CD4-positive, alpha-beta T cell treated with Interleukin-12 subunit alpha and Interleukin-12 subunit beta, for 1 hour (primary cell): ENCODE results near the gene MRM1.

Source experiments
- DNase-seq: peaks from one replicate; pipeline ENCODE4 v3.0.0-alpha.2; 2020

The MRM1 gene

GRCh38 chr17:36632916-36633771 is 31.8 kb downstream of the MRM1 start:
- DNase-seq = no peak

GRCh38 chr17:36640346-36640745 is 39.0 kb downstream of the MRM1 start:
- no peak for DNase-seq

- DNase-seq = no peak
These were observed 39.5 kb downstream of the MRM1 start for GRCh38 chr17:36640836-36641235.

GRCh38 chr17:36641331-36641876 is 40.0 kb downstream of the MRM1 start:
- DNase-seq = no peak

- no peak for DNase-seq
These were observed 40.8 kb downstream of the MRM1 start for GRCh38 chr17:36641877-36642845.

GRCh38 chr17:36643086-36643685 is 41.8 kb downstream of the MRM1 start:
- no peak for DNase-seq

GRCh38 chr17:36645422-36645821 is 44.0 kb downstream of the MRM1 start:
- DNase-seq = no peak

- no peak for DNase-seq
These were observed 46.3 kb downstream of the MRM1 start for GRCh38 chr17:36647636-36648035.

- no peak for DNase-seq
These were observed 48.9 kb downstream of the MRM1 start for GRCh38 chr17:36650096-36650775.

GRCh38 chr17:36653374-36653773 is 52.0 kb downstream of the MRM1 start:
- DNase-seq = no peak

- no peak for DNase-seq
These were observed 52.5 kb downstream of the MRM1 start for GRCh38 chr17:36653856-36654255.

GRCh38 chr17:36655726-36656125 is 54.3 kb downstream of the MRM1 start:
- no peak for DNase-seq

- no peak for DNase-seq
These were observed 56.0 kb downstream of the MRM1 start for GRCh38 chr17:36657390-36657762.

- DNase-seq = no peak
These were observed 56.5 kb downstream of the MRM1 start for GRCh38 chr17:36657763-36658490.
